ENCODE results near the gene SMARCC1.

SMARCC1 gene

DNA sequence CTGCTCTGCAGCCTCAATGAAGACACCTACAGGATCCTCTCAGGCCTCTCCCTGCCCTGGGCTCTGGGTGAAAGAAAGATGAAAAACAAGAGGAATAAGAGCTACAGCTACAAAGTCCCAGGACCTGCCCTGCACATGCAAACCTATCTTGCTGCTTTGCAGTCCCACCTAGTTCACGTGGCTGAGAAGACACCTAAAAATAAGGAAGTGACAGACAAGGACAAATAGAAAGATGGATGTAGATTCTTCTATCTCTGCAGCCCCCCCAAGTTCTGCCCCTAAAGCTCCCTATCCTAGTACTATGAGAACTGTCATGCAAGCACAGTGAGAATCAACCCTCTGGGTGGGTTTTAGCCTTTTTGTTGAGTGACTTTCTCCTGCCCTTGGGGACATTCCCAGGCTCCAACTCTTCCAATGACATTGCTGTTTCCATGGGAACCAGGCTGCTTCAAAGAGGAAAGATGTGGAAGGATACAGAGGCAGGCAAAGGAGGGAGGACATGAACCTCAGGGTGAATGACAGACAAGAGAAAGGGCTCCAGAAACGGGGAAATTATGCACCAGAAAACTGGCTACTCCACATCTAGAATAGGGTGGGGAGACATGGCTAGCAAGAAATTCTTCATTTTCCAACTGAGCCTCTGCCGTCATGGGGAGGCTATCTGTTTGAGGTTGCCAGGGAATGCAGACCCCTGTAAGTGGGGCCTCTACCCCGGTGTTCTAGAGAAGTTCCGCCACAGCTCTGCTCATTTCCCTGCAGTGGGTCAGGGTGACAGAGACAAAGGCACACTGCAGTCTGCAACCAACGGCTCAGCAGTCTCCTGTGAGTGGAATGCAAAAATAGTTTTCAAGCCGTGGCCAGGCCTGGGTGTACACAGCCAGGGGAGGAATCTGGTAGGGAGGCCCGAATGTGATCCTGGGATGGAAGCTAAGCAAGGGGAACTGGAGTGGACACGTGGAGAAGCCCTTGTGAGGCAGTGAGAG lies 208.2 kb downstream of the SMARCC1 start:
- Histone ChIP-seq H3K9me3 (ENCODE audit: insufficient read depth, low read length) (no peaks in the 10 kb centered on the region), H3K4me3 (ENCODE audit: insufficient read depth, low read length, poor library complexity, severe bottlenecking) (no peak overlapping the region), H3K9ac (ENCODE audit: low read length) (no peak overlapping the region), H3K4me2 (ENCODE audit: low read depth, low read length, poor library complexity, severe bottlenecking) (no peak overlapping the region), H3K27ac (ENCODE audit: low read depth, low read length) (no peak overlapping the region), H3F3A (ENCODE audit: insufficient read depth) (no peaks in the 10 kb centered on the region), H2AFZ (ENCODE audit: low read depth, low read length, severe bottlenecking) (no peak overlapping the region), H3K36me3 (ENCODE audit: low read length) (no peaks in the 10 kb centered on the region), H3K9me2 (replicated peaks; ENCODE audit: insufficient read depth, low read length) (no peaks in the 10 kb centered on the region), H3K79me2 (ENCODE audit: insufficient read depth, low read length) (no peaks in the 10 kb centered on the region), H3K27me3 (ENCODE audit: low read length) (no peaks in the 10 kb centered on the region), H4K20me1 (ENCODE audit: low read depth, low read length) (no peaks in the 10 kb centered on the region)
- TF ChIP-seq, protein P1, sequence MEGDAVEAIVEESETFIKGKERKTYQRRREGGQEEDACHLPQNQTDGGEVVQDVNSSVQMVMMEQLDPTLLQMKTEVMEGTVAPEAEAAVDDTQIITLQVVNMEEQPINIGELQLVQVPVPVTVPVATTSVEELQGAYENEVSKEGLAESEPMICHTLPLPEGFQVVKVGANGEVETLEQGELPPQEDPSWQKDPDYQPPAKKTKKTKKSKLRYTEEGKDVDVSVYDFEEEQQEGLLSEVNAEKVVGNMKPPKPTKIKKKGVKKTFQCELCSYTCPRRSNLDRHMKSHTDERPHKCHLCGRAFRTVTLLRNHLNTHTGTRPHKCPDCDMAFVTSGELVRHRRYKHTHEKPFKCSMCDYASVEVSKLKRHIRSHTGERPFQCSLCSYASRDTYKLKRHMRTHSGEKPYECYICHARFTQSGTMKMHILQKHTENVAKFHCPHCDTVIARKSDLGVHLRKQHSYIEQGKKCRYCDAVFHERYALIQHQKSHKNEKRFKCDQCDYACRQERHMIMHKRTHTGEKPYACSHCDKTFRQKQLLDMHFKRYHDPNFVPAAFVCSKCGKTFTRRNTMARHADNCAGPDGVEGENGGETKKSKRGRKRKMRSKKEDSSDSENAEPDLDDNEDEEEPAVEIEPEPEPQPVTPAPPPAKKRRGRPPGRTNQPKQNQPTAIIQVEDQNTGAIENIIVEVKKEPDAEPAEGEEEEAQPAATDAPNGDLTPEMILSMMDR (IDR thresholded peaks at IDR 0.05; ENCODE audit: insufficient read depth, low read length, poor library complexity, severe bottlenecking), result no peak
- TF ChIP-seq EZH2phosphoT487 (conservative IDR thresholded peaks at IDR 0.05; ENCODE audit: low read length), result no peak

DNA sequence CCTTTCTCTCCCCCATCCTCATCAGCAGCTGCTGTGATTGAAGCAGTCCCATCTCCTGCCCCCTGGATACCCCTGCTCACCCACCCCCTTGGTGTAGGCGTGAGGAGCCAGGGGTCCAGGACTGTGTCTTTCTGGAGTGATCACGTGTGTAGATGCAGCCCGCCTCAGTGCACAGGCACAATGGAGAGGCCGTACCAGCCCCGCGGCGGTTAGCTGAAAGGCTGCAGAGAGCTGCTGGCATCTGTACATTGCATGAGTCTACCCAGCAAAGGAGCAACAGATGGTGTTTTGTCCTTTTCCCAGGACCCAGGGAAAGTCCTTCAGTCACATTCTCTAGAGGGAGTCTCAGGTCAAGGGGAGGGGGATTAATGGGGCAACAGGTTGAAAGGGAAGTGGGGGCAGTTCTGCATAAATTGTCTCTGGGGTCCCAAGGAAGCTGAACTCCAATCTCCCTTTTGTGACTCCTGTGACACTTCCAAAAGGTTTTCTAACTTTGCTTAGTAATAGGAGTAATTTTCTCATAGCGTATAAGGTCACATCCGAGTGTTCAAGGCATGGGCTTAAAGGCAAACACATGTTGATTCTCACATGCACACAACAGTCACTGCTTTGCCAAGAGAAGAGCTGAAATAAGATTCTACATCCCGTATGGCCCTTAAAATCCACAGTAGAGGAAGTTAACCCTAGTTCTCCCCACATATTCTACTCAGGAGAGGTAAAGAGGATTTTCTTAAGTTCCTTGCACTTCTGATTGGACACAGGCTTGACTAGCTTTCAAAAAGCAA lies 210.1 kb downstream of the SMARCC1 start:
- no peaks in the 10 kb centered on the region for H3K27me3 ChIP-seq (ENCODE audit: low read length)
- no peaks in the 10 kb centered on the region for H3K36me3 ChIP-seq (ENCODE audit: low read length)
- H3K9me2 ChIP-seq (replicated peaks; ENCODE audit: insufficient read depth, low read length), result no peaks in the 10 kb centered on the region
- H3K9me3 ChIP-seq (ENCODE audit: insufficient read depth, low read length), result no peaks in the 10 kb centered on the region
- no peak overlapping the region for H3K4me3 ChIP-seq (ENCODE audit: insufficient read depth, low read length, poor library complexity, severe bottlenecking)
- no peak overlapping the region for H2AFZ ChIP-seq (ENCODE audit: low read depth, low read length, severe bottlenecking)
- H3K27ac ChIP-seq (ENCODE audit: low read depth, low read length), result no peak overlapping the region
- no peaks in the 10 kb centered on the region for H3F3A ChIP-seq (ENCODE audit: insufficient read depth)
- no peak overlapping the region for H3K9ac ChIP-seq (ENCODE audit: low read length)
- no peak for TF ChIP-seq EZH2phosphoT487 (conservative IDR thresholded peaks at IDR 0.05; ENCODE audit: low read length)
- no peaks in the 10 kb centered on the region for H3K79me2 ChIP-seq (ENCODE audit: insufficient read depth, low read length)
- no peak overlapping the region for H3K4me2 ChIP-seq (ENCODE audit: low read depth, low read length, poor library complexity, severe bottlenecking)
- H4K20me1 ChIP-seq (ENCODE audit: low read depth, low read length), result no peaks in the 10 kb centered on the region

DNA sequence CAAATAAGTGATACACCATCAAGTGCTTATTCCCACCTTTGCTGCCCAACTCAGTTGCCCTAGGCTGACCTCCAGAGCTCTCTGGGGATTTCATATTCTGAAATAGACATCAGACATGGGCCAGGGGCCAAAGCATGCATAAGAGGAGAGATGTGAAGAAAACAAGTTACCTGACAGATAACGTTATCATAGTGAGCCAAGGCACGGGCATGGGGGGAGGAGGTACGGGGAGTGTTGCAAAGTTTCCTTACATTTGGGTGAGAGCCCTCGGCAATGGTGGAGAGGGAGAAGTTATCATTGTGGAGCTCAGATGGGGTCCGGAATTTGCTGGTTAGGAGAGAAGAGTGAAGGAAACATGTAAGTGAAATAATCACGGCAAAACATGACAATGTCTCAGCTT lies 212.8 kb downstream of the SMARCC1 start:
- Histone ChIP-seq H3K4me3 (ENCODE audit: insufficient read depth, low read length, poor library complexity, severe bottlenecking) (no peak overlapping the region), H3K36me3 (ENCODE audit: low read length) (no peaks in the 10 kb centered on the region), H3K27ac (ENCODE audit: low read depth, low read length) (no peak overlapping the region), H3K79me2 (ENCODE audit: insufficient read depth, low read length) (no peaks in the 10 kb centered on the region), H3F3A (ENCODE audit: insufficient read depth) (no peaks in the 10 kb centered on the region), H2AFZ (ENCODE audit: low read depth, low read length, severe bottlenecking) (no peak overlapping the region), H3K9me3 (ENCODE audit: insufficient read depth, low read length) (no peaks in the 10 kb centered on the region), H3K4me2 (ENCODE audit: low read depth, low read length, poor library complexity, severe bottlenecking) (no peak overlapping the region), H3K27me3 (ENCODE audit: low read length) (no peaks in the 10 kb centered on the region), H3K9me2 (replicated peaks; ENCODE audit: insufficient read depth, low read length) (no peaks in the 10 kb centered on the region), H4K20me1 (ENCODE audit: low read depth, low read length) (no peaks in the 10 kb centered on the region), H3K9ac (ENCODE audit: low read length) (no peak overlapping the region)
- TF ChIP-seq, protein P1 (IDR thresholded peaks at IDR 0.05; ENCODE audit: insufficient read depth, low read length, poor library complexity, severe bottlenecking), result no peak
- no peak for TF ChIP-seq EZH2phosphoT487 (conservative IDR thresholded peaks at IDR 0.05; ENCODE audit: low read length)
